T-helper 1 cell treated with Interleukin-12 subunit alpha and Interleukin-12 subunit beta and Interleukin-4 antibody, amounts not matched to agents 30 μg/mL and 1 μg/mL, for 36 hours (primary cell): ENCODE data around the gene ANKLE1.

ENCODE experiments used
- H3K27ac Mint-ChIP-seq: one replicate; pipeline ENCODE4 v1.8.0; 2021; ENCODE audit warnings: mild to moderate bottlenecking, mixed read lengths
- H3K27me3 Mint-ChIP-seq: one replicate; pipeline ENCODE4 v1.8.0; 2021; ENCODE audit warnings: low read depth, mixed read lengths
- H3K36me3 Mint-ChIP-seq: one replicate; pipeline ENCODE4 v1.8.0; 2021; ENCODE audit warnings: low read depth, mixed read lengths
- H3K4me1 Mint-ChIP-seq: one replicate; pipeline ENCODE4 v1.8.0; 2021; ENCODE audit warnings: low read depth, mixed read lengths
- H3K4me3 Mint-ChIP-seq: one replicate; pipeline ENCODE4 v1.8.0; 2021; ENCODE audit warnings: mild to moderate bottlenecking, moderate library complexity, mixed read lengths
- H3K9me3 Mint-ChIP-seq: one replicate; pipeline ENCODE4 v1.8.0; 2021; ENCODE audit warnings: mixed read lengths

Gene ANKLE1

GRCh38 chr19:17281391-17282304 is at the start of gene ANKLE1:
Gene ANKLE1 (plus strand): TSS chr19:17281901. CDS start chr19:17281921, 20 bp downstream.
- Mint-ChIP-seq H3K4me1 (peaks cover 10% of the 10 kb centered on the region), H3K27ac (peak within 1 kb of the TSS; percentile 9), H3K4me3 (peak within 1 kb of the TSS; percentile 77), H3K27me3 (no peaks in the 10 kb centered on the region), H3K9me3 (no peaks in the 10 kb centered on the region), H3K36me3 (peaks cover 5% of the 10 kb centered on the region)

- H3K4me3 Mint-ChIP-seq, result no peak overlapping the region
Measured at GRCh38 chr19:17232258-17232657, 49.4 kb upstream of the ANKLE1 start.

GRCh38 chr19:17234911-17235299 is 46.8 kb upstream of the ANKLE1 start:
- Mint-ChIP-seq H3K36me3 (no peaks in the 10 kb centered on the region), H3K4me1 (peaks cover 16% of the 10 kb centered on the region), H3K4me3 (peak overlapping the region; percentile 83), H3K27ac (peak overlapping the region; percentile 70), H3K9me3 (no peaks in the 10 kb centered on the region), H3K27me3 (no peaks in the 10 kb centered on the region)

More at GRCh38 chr19:17232258-17232657, 49.4 kb upstream of the ANKLE1 start:
- H3K27ac Mint-ChIP-seq, result no peak overlapping the region
- peaks cover 14% of the 10 kb centered on the region for H3K4me1 Mint-ChIP-seq
- no peaks in the 10 kb centered on the region for H3K27me3 Mint-ChIP-seq
- H3K9me3 Mint-ChIP-seq, result no peaks in the 10 kb centered on the region
- no peaks in the 10 kb centered on the region for H3K36me3 Mint-ChIP-seq

GRCh38 chr19:17235300-17235970 is 46.3 kb upstream of the ANKLE1 start:
- H3K4me3 Mint-ChIP-seq, result peak overlapping the region; percentile 83
- no peaks in the 10 kb centered on the region for H3K27me3 Mint-ChIP-seq
- H3K27ac Mint-ChIP-seq, result peak overlapping the region; percentile 57
- H3K36me3 Mint-ChIP-seq, result no peaks in the 10 kb centered on the region
- no peaks in the 10 kb centered on the region for H3K9me3 Mint-ChIP-seq
- peaks cover 16% of the 10 kb centered on the region for H3K4me1 Mint-ChIP-seq

- Mint-ChIP-seq H3K9me3 (no peaks in the 10 kb centered on the region), H3K27me3 (no peaks in the 10 kb centered on the region), H3K4me1 (peaks cover 16% of the 10 kb centered on the region), H3K27ac (peak overlapping the region; percentile 31), H3K4me3 (peak overlapping the region; percentile 44), H3K36me3 (no peaks in the 10 kb centered on the region)
Measured at GRCh38 chr19:17235971-17236777, 45.5 kb upstream of the ANKLE1 start.

DNA sequence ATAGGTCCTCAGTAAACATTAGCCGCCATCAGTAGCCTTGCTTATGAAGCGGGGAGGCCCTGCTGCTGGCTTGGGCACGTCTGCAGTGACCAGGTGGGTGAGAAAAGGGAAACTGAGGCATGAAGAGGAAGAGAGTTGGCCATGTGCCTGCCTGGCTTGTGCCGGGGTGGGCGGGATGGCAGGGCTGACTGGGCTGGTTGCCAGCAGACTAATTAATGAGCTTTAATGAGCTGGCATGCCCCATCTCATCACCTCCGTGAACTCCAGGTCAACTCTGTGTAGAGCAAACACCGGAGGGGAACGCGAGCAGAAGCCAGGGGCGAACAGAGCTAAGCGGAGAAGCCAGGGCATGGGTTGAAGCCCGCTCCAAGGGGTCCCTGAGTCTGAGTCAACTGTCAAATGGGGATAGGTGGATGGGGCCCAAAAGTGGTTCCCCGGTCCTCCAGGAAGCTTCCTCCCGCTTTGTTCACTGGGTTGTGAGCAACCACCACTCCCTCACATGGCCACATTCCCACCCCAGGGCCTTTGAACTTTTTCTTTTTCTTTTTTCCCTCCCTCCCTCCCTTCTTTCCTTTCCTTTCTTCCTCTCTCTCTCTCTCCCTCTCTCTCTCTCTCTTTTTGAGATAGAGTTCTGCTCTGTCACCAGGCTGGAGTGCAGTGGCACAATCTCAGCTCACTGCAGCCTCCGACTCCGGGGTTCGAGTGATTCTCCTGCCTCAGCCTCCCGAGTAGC is 44.7 kb upstream of the ANKLE1 start:
- no peaks in the 10 kb centered on the region for H3K9me3 Mint-ChIP-seq
- no peaks in the 10 kb centered on the region for H3K27me3 Mint-ChIP-seq
- H3K4me1 Mint-ChIP-seq, result peaks cover 16% of the 10 kb centered on the region
- no peaks in the 10 kb centered on the region for H3K36me3 Mint-ChIP-seq
- peak overlapping the region; percentile 67 for H3K27ac Mint-ChIP-seq
- peak overlapping the region; percentile 25 for H3K4me3 Mint-ChIP-seq

GRCh38 chr19:17237747-17238706 is 43.7 kb upstream of the ANKLE1 start:
- H3K36me3 Mint-ChIP-seq, result no peaks in the 10 kb centered on the region
- peaks cover 16% of the 10 kb centered on the region for H3K4me1 Mint-ChIP-seq
- H3K9me3 Mint-ChIP-seq, result no peaks in the 10 kb centered on the region
- H3K27me3 Mint-ChIP-seq, result no peaks in the 10 kb centered on the region
- H3K4me3 Mint-ChIP-seq, result peak overlapping the region; percentile 40
- H3K27ac Mint-ChIP-seq, result no peak overlapping the region

DNA sequence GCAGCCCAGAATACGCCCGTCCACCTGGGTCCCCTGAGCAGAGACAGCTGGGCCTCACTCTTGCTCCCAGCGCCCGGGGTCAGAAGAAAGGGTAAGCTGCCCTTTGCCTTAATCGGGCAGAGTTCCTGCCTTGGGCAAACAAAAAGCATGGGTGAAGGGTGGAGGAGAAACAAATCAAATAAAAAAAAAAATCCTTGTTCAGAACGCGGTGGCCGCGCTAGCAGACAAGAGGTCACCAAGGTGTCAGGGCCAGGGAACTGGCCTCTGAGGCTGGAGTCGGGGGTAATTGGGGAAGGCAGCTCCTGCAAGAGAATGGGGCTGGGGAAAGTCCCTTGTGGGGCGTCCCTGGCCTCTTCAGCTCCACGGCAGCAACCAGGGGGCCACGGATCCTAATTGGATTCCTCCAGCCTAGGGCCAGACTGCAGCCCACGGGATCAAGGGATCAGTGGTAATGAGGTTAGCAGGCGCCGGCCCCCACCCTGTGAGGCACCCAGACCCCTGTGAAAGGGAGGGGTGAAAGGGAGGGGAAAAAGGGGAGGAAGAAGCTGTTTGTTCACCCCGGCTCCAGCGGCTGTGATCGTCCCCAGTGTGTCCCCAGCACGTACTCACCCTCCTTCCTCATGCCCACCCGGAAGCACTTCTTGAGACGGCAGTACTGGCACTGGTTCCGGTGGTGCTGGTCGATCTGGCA is 41.5 kb upstream of the ANKLE1 start:
- Mint-ChIP-seq H3K36me3 (no peaks in the 10 kb centered on the region), H3K4me1 (peaks cover 3% of the 10 kb centered on the region), H3K4me3 (no peak overlapping the region), H3K27me3 (no peaks in the 10 kb centered on the region), H3K9me3 (no peaks in the 10 kb centered on the region), H3K27ac (no peak overlapping the region)

DNA sequence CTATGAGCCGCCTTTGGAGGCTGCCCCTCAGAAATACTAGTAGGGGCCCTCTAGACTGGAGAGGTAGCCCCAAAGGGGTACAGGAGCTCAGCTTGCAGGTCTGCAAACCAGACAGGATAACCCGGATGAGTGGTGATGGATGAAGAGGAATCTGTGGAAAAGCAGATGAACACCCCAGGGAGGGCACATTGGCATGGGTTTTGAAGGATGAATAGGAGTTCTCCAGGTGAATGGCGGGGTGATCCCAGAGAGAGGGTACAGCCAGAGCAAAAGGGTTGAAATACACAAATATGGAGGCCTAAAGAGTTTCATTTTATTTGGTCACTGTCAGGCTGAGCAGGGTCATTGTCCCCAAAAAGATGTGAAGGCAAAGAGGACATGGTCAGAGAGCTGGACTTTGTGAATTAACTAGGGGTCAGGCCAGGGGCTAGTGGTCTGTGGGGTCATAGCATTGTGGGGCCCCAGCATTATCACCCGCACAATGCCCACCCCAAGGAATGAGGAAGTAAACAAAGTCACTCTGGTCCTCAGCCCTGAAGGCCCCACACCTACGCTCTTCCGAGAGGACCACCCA is 40.8 kb upstream of the ANKLE1 start:
- Mint-ChIP-seq H3K4me3 (no peak overlapping the region), H3K27me3 (no peaks in the 10 kb centered on the region), H3K9me3 (no peaks in the 10 kb centered on the region), H3K4me1 (peaks cover 3% of the 10 kb centered on the region), H3K36me3 (no peaks in the 10 kb centered on the region), H3K27ac (no peak overlapping the region)

DNA sequence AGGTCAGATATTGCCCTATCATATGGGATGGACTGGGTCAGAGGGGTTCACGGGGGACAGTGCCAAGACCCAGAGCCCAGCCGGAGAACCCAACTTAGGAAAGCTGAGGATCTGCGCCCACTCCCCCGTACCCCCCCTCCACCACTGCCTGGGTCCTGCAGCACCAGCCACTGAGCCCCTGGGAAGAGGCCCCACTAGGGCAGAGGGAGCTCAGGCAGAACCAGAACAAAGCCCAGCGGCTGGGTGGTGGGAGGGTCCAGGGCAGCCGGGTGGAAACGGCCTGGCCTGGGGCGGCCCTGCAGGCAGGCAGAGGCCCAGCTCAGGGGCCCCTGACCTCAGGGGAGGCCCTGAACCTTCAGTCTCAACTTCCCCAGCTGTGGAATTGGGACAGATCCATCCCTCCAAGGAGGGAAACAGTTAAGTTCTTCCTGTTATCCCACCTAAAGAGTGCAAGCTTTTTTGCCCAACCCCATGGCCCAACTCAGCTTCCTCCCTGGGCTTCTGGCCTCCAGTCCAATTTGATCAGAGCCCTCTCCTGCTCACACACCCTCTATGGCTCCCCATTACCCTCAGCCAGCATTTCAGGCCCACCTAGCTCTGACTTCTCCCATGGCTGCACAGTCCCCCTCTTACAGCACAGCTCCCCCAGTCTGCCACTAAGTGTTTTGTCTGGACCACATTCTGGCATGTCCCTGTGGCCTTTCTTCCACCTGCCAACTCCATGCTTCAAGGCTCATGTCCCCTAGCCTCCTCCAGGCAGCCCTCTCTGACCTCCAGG is 39.1 kb upstream of the ANKLE1 start:
- H3K36me3 Mint-ChIP-seq, result no peaks in the 10 kb centered on the region
- no peak overlapping the region for H3K4me3 Mint-ChIP-seq
- peaks cover 8% of the 10 kb centered on the region for H3K27me3 Mint-ChIP-seq
- H3K4me1 Mint-ChIP-seq, result peaks cover 7% of the 10 kb centered on the region
- H3K9me3 Mint-ChIP-seq, result no peaks in the 10 kb centered on the region
- H3K27ac Mint-ChIP-seq, result no peak overlapping the region

DNA sequence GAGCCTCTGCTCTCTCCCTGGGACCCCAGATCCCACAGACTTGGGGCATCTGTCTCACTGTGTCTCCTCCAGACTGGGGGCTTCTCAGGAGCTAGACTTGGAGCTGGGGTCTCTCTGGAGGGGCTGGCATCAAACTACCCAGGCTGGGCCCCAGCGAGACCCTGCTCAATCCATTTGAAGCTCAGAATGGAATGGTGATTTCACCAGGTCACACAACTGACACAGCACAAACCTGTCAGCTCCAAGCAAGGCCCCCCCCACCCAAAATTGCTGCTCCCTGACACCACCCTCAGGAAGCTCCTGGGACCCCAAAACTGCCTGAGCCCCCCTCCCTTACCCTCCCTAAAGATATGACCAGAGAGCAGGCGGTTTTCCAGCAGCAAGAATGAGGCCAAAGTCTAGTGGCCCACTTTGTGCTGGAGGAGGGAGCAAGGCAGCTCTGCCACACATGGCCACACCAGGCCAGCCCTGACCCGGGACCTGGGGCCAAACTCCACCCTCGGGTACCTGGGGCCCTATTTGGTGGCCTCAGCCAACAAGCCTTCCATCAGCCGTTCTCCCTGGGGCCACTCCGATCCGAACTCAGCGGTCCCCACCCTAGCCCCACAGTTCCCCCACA is 38.4 kb upstream of the ANKLE1 start:
- peaks cover 8% of the 10 kb centered on the region for H3K27me3 Mint-ChIP-seq
- H3K36me3 Mint-ChIP-seq, result no peaks in the 10 kb centered on the region
- H3K4me3 Mint-ChIP-seq, result peak overlapping the region; percentile 31

More for the DNA sequence above, 38.4 kb upstream of the ANKLE1 start:
- Mint-ChIP-seq H3K9me3 (no peaks in the 10 kb centered on the region), H3K27ac (no peak overlapping the region), H3K4me1 (peaks cover 6% of the 10 kb centered on the region)
